Trophoblast cell (in vitro differentiated cells and primary cell): Measurements from ENCODE around the gene TMCC1.
"Not testable (repeated sequence)": the region's sequence is repeated elsewhere in the genome, so short reads cannot be mapped to it uniquely, and the experiment has no call there.

Source experiments
- DNase-seq, 2 donors: peaks; one replicate each; pipeline ENCODE4 v3.0.0-alpha.2; 2016
- H2AFZ ChIP-seq: 2 replicates; pipeline ENCODE4 v1.6.1; 2013; ENCODE audit warnings: low read length, moderate library complexity, mild to moderate bottlenecking; ENCODE audit not compliant: insufficient read depth, poor library complexity
- H2AK5ac ChIP-seq: 2 replicates; pipeline ENCODE4 v1.6.1; 2013; ENCODE audit warnings: mild to moderate bottlenecking, low read length
- H2BK120ac ChIP-seq: 2 replicates; pipeline ENCODE4 v1.6.1; 2013; ENCODE audit warnings: low read length, mild to moderate bottlenecking, moderate library complexity; ENCODE audit not compliant: insufficient read depth, poor library complexity
- H2BK12ac ChIP-seq: 2 replicates; pipeline ENCODE4 v1.6.1; 2013; ENCODE audit warnings: mild to moderate bottlenecking, low read length, moderate library complexity
- H2BK5ac ChIP-seq: 2 replicates; pipeline ENCODE4 v1.6.1; 2013; ENCODE audit warnings: low read length, low read depth, moderate library complexity, mild to moderate bottlenecking; ENCODE audit not compliant: poor library complexity
- H3K14ac ChIP-seq: 2 replicates; pipeline ENCODE4 v1.6.1; 2013; ENCODE audit warnings: mild to moderate bottlenecking, low read length
- H3K18ac ChIP-seq: 2 replicates; pipeline ENCODE4 v1.6.1; 2013; ENCODE audit warnings: mild to moderate bottlenecking, low read length
- H3K23ac ChIP-seq: 2 replicates; pipeline ENCODE4 v1.6.1; 2013; ENCODE audit warnings: low read length
- H3K27ac ChIP-seq: 2 replicates; pipeline ENCODE4 v1.5.1; 2013; ENCODE audit warnings: low read depth, mild to moderate bottlenecking, inconsistent platforms, low read length, moderate library complexity
- H3K27me3 ChIP-seq: 2 replicates; pipeline ENCODE4 v1.6.1; 2013; ENCODE audit warnings: inconsistent platforms, mild to moderate bottlenecking, low read length, moderate library complexity; ENCODE audit not compliant: insufficient read depth
- H3K36me3 ChIP-seq, 2 experiments: 1 replicate in 1 of 2; 2 replicates in 1 of 2; pipeline ENCODE4 v1.6.1; 2013; ENCODE audit warnings: low read length in 2 of 2, mild to moderate bottlenecking in 2 of 2, moderate library complexity in 1 of 2; ENCODE audit not compliant: insufficient read depth in 2 of 2, control insufficient read depth in 1 of 2
- H3K4ac ChIP-seq: 2 replicates; pipeline ENCODE4 v1.6.1; 2013; ENCODE audit warnings: low read depth, mild to moderate bottlenecking, low read length, moderate library complexity
- H3K4me1 ChIP-seq, 2 experiments: 1 replicate in 1 of 2; 2 replicates in 1 of 2; pipeline ENCODE4 v1.6.1; 2013; ENCODE audit warnings: low read length in 2 of 2, mild to moderate bottlenecking in 2 of 2, moderate library complexity in 1 of 2; ENCODE audit not compliant: insufficient read depth in 2 of 2, control insufficient read depth in 1 of 2
- H3K4me2 ChIP-seq: 2 replicates; pipeline ENCODE4 v1.6.1; 2013; ENCODE audit warnings: inconsistent platforms, mild to moderate bottlenecking, low read length, moderate library complexity
- H3K4me3 ChIP-seq: 2 replicates; pipeline ENCODE4 v1.5.1; 2013; ENCODE audit warnings: mild to moderate bottlenecking, low read depth, low read length, inconsistent platforms
- H3K79me1 ChIP-seq: one replicate; pipeline ENCODE4 v1.6.1; 2013; ENCODE audit warnings: low read length
- H3K79me2 ChIP-seq: 2 replicates; pipeline ENCODE4 v1.6.1; 2013; ENCODE audit warnings: low read length, mild to moderate bottlenecking; ENCODE audit not compliant: control insufficient read depth, insufficient read depth, poor library complexity
- H3K9ac ChIP-seq: 2 replicates; pipeline ENCODE4 v1.6.1; 2013; ENCODE audit warnings: mild to moderate bottlenecking, low read length
- H3K9me3 ChIP-seq: 2 replicates; pipeline ENCODE4 v1.6.1; 2013; ENCODE audit warnings: low read depth, mild to moderate bottlenecking, control low read depth, inconsistent platforms, low read length; ENCODE audit not compliant: insufficient read depth
- H4K12ac ChIP-seq: 2 replicates; pipeline ENCODE4 v1.6.1; 2013; ENCODE audit warnings: low read depth, mild to moderate bottlenecking, low read length, moderate library complexity
- H4K8ac ChIP-seq: 2 replicates; pipeline ENCODE4 v1.6.1; 2013; ENCODE audit warnings: low read depth, mild to moderate bottlenecking, low read length, moderate library complexity
- H4K91ac ChIP-seq: one replicate; pipeline ENCODE4 v1.6.1; 2013; ENCODE audit warnings: low read depth, mild to moderate bottlenecking, low read length, moderate library complexity
- WGBS: extraction: QIAGEN DNeasy Blood & Tissue Kit; methylation state at CpG from one replicate; pipeline ENCODE4 v1.1.7; 2013; ENCODE audit warnings: missing lambda C conversion rate; ENCODE audit not compliant: insufficient read length, insufficient coverage; ENCODE audit errors: extremely low coverage; 5-methylcytosine and 5-hydroxymethylcytosine counted together

The TMCC1 gene

DNA sequence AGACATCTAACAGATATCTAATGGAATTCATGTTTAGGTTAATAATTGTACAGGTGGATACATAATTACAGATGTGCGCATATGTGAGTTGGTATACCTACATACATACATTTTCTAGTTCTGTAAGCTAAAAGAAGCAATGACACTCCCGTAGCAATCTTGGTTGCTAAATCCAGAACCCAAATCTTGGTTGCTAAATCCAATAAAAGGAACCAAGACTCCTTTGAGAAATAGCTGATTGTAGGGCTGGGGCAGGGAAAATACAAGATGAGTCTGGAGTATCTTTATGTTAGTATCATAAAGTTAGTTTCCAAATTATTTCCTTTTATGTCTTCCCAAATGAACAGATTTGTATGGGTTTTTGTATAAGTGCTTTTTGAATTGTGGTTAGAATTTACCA lies 135.2 kb downstream of the TMCC1 start:
- WGBS, result no CpG with 5 or more reads among the region's 2 CpGs

DNA sequence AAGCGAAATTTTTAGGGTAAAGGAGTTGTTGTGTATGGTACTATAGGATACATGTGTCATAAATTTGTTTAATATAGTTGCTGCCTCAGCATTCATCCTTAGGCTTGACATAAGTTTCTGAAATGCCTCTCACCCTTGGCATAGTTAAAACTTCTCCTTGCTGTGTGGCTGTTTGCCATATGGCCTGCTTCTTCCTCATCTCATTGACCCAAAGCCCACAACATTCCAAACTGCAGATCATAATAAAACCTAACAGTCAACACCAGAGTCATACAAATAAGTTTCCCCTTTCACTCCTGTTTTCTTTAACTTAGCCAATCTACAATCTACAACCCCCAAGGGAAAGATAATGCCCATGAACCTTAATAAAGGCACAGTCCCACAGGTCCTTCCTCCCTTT lies 136.6 kb downstream of the TMCC1 start:
- no peak overlapping the region for H3K14ac ChIP-seq
- no peak overlapping the region for H4K91ac ChIP-seq
- no peak overlapping the region for H3K23ac ChIP-seq
- H3K4ac ChIP-seq, result no peak overlapping the region
- H3K27me3 ChIP-seq, result no peaks in the 10 kb centered on the region
- H3K27ac ChIP-seq, result no peak overlapping the region
- no peak for DNase-seq
- no peak overlapping the region for H3K4me3 ChIP-seq
- H2BK12ac ChIP-seq, result no peak overlapping the region
- no peak overlapping the region for H2BK5ac ChIP-seq
- peaks cover 0 to 2% of the 10 kb centered on the region in 2 experiments for H3K36me3 ChIP-seq
- no peak overlapping the region for H2AK5ac ChIP-seq
- H4K12ac ChIP-seq, result no peak overlapping the region
- H2BK120ac ChIP-seq, result no peak overlapping the region
- no peak overlapping the region for H3K9ac ChIP-seq
- no peaks in the 10 kb centered on the region for H3K79me1 ChIP-seq
- H4K8ac ChIP-seq, result no peak overlapping the region
- no peak overlapping the region for H3K18ac ChIP-seq
- no peak overlapping the region for H2AFZ ChIP-seq
- no peaks in the 10 kb centered on the region for H3K9me3 ChIP-seq
- H3K4me2 ChIP-seq, result no peak overlapping the region
- H3K4me1 ChIP-seq, result no peaks in the 10 kb centered on the region
- H3K79me2 ChIP-seq, result peaks cover 2% of the 10 kb centered on the region
- 100% methylated on average over 1 of the region's 1 CpG for WGBS

More for the DNA sequence above, 135.2 kb downstream of the TMCC1 start:
- H4K12ac ChIP-seq, result no peak overlapping the region
- peaks cover 0 to 2% of the 10 kb centered on the region in 2 experiments for H3K36me3 ChIP-seq
- H2BK120ac ChIP-seq, result no peak overlapping the region
- no peak overlapping the region for H4K91ac ChIP-seq
- no peak overlapping the region for H3K4me3 ChIP-seq
- no peak overlapping the region for H3K9ac ChIP-seq
- H4K8ac ChIP-seq, result no peak overlapping the region
- DNase-seq, result no peak
- no peak overlapping the region for H3K27ac ChIP-seq
- no peaks in the 10 kb centered on the region for H3K27me3 ChIP-seq
- no peak overlapping the region for H3K23ac ChIP-seq
- H2AFZ ChIP-seq, result no peak overlapping the region
- H2BK5ac ChIP-seq, result no peak overlapping the region
- H3K18ac ChIP-seq, result no peak overlapping the region
- H2BK12ac ChIP-seq, result no peak overlapping the region
- H3K4me2 ChIP-seq, result no peak overlapping the region
- no peaks in the 10 kb centered on the region for H3K79me1 ChIP-seq
- H3K79me2 ChIP-seq, result peaks cover 2% of the 10 kb centered on the region
- H2AK5ac ChIP-seq, result no peak overlapping the region
- H3K9me3 ChIP-seq, result no peaks in the 10 kb centered on the region
- H3K4me1 ChIP-seq, result no peaks in the 10 kb centered on the region
- H3K14ac ChIP-seq, result no peak overlapping the region
- no peak overlapping the region for H3K4ac ChIP-seq

DNA sequence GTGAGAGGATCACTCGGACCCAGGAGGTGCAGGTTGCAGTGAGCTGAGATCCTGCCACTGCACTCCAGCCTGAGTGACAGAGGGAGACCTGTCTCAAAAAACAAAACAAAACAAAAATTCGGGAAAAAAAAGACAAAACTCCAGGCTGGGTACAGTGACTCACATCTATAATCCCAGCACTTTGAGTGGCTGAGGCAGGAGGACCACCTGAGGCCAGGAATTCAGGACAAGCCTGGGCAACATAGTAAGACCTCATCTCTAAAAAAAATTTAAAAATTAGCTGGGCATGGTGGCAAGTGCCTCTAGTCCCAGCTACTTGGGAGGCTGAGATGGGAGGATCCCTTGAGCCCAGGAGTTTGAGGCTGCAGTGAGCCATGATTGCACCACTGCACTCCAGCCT lies 142.4 kb downstream of the TMCC1 start:
- no CpG with 5 or more reads among the region's 2 CpGs for WGBS
- not testable (repeated sequence) for H2BK5ac ChIP-seq, H3K18ac ChIP-seq, H2AFZ ChIP-seq, H3K23ac ChIP-seq, H3K79me1 ChIP-seq, H3K27me3 ChIP-seq, H4K91ac ChIP-seq, H3K9me3 ChIP-seq, H3K4me2 ChIP-seq, H3K4me3 ChIP-seq, DNase-seq, H4K12ac ChIP-seq, H4K8ac ChIP-seq, H3K36me3 ChIP-seq, H3K79me2 ChIP-seq, H3K4me1 ChIP-seq, H3K4ac ChIP-seq, H3K27ac ChIP-seq, H3K9ac ChIP-seq, H2BK12ac ChIP-seq, H2BK120ac ChIP-seq, H3K14ac ChIP-seq, H2AK5ac ChIP-seq

DNA sequence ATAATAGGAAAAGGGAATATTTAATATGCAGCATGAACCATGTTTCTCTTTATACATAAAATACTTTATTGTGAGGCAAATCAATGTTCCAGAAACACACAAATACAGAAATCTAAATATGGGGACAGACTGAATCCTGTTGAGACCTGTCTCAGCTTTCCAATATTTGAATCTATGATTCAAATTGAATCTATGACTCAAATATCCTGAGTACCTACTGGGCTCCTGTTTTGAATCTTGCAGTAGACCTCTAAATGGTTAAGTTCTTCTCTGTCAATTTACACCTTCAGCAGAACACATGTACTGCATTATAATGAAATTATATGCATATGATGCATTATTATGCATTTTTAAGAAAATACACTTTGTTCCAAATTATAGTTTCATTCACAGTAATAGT lies 143.8 kb downstream of the TMCC1 start:
- Histone ChIP-seq H3K27me3 (no peaks in the 10 kb centered on the region), H4K12ac (no peak overlapping the region), H3K4me3 (no peak overlapping the region), H4K8ac (no peak overlapping the region), H3K9me3 (no peaks in the 10 kb centered on the region), H2AK5ac (no peak overlapping the region), H3K9ac (no peak overlapping the region), H3K23ac (no peak overlapping the region), H3K14ac (no peak overlapping the region), H2BK12ac (no peak overlapping the region), H3K27ac (no peak overlapping the region), H3K79me2 (no peaks in the 10 kb centered on the region), H2BK5ac (no peak overlapping the region), H3K4me2 (no peak overlapping the region), H2AFZ (no peak overlapping the region), H3K4ac (no peak overlapping the region), H3K79me1 (no peaks in the 10 kb centered on the region), H3K36me3 (no peaks in the 10 kb centered on the region), H3K4me1 (peaks cover 0 to 2% of the 10 kb centered on the region in 2 experiments), H2BK120ac (no peak overlapping the region), H3K18ac (no peak overlapping the region), H4K91ac (no peak overlapping the region)
- DNase-seq, result no peak
